ENCODE measurements around the gene ZMYND12. TPM values are rescaled to one million over a fixed set of nuclear protein-coding genes. Genes with fewer than 3 reads are reported as not detected.

Gene ZMYND12
- total RNA-seq, 2 donors from 2014 or later: 1.0 to 1.3 TPM

GRCh38 chr1:42476605-42477004, 20.8 kb upstream of the ZMYND12 start:
- WGBS, 2 donors: 87 to 91% methylated on average over 4 of the region's 4 CpGs
- no peak for TF ChIP-seq CTCF (IDR thresholded peaks at IDR 0.05)
- no peak for TF ChIP-seq POLR2A (IDR thresholded peaks at IDR 0.05)

GRCh38 chr1:42469727-42470126, 13.9 kb upstream of the ZMYND12 start:
- H3K27ac ChIP-seq: no peak overlapping the region
- no peak for TF ChIP-seq CTCF (IDR thresholded peaks at IDR 0.05)
- no peak for TF ChIP-seq POLR2A (IDR thresholded peaks at IDR 0.05)
- no peaks in the 10 kb centered on the region for H3K36me3 ChIP-seq (replicated peaks in 1 of 2; ENCODE audit: insufficient read depth in 1 of 2, low read depth in 2 of 2)
- H3K4me3 ChIP-seq: no peak overlapping the region
- WGBS, 2 donors: 87 to 94% methylated on average over 2 of the region's 2 CpGs
- no peak for DNase-seq
- ATAC-seq: no peak
- no peaks in the 10 kb centered on the region for H3K27me3 ChIP-seq
- peaks cover 3% of the 10 kb centered on the region for H3K4me1 ChIP-seq
- intact Hi-C loops (cut with DNase I): no loop called here
- no peaks in the 10 kb centered on the region for H3K9me3 ChIP-seq

More at GRCh38 chr1:42476605-42477004, 20.8 kb upstream of the ZMYND12 start:
- ATAC-seq (no peak), DNase-seq (no peak)
- H3K4me1 ChIP-seq: no peaks in the 10 kb centered on the region
- intact Hi-C loops (cut with DNase I): no loop called here
- H3K36me3 ChIP-seq (replicated peaks in 1 of 2; ENCODE audit: insufficient read depth in 1 of 2, low read depth in 2 of 2): no peaks in the 10 kb centered on the region
- no peaks in the 10 kb centered on the region for H3K27me3 ChIP-seq
- H3K9me3 ChIP-seq: no peaks in the 10 kb centered on the region
- no peak overlapping the region for H3K27ac ChIP-seq
- no peak overlapping the region for H3K4me3 ChIP-seq

GRCh38 chr1:42466030-42466429, 10.2 kb upstream of the ZMYND12 start:
- no peak for ATAC-seq
- H3K36me3 ChIP-seq (replicated peaks in 1 of 2; ENCODE audit: insufficient read depth in 1 of 2, low read depth in 2 of 2): no peaks in the 10 kb centered on the region
- no peaks in the 10 kb centered on the region for H3K9me3 ChIP-seq
- no peak overlapping the region for H3K4me3 ChIP-seq
- H3K27me3 ChIP-seq: no peaks in the 10 kb centered on the region
- 71 to 75% methylated on average over 2 of the region's 2 CpGs for WGBS, 2 donors
- peaks cover 23% of the 10 kb centered on the region for H3K4me1 ChIP-seq
- DNase-seq: no peak
- intact Hi-C loops (cut with DNase I): no loop called here
- H3K27ac ChIP-seq: no peak overlapping the region
- TF ChIP-seq POLR2A (IDR thresholded peaks at IDR 0.05) (no peak), CTCF (IDR thresholded peaks at IDR 0.05) (no peak)

GRCh38 chr1:42463921-42464320, 8.1 kb upstream of the ZMYND12 start:
- peak overlapping the region in 3 of 4 donors; percentile 22 to 83 (median 81) for H3K27ac ChIP-seq
- ATAC-seq: no peak

More at GRCh38 chr1:42463921-42464320, 8.1 kb upstream of the ZMYND12 start:
- no peaks in the 10 kb centered on the region for H3K9me3 ChIP-seq
- H3K4me3 ChIP-seq: peak overlapping the region in 1 of 2 donors; percentile 73
- no peak for TF ChIP-seq CTCF (IDR thresholded peaks at IDR 0.05)
- no peak for TF ChIP-seq POLR2A (IDR thresholded peaks at IDR 0.05)
- no peaks in the 10 kb centered on the region for H3K27me3 ChIP-seq
- 24 to 31% methylated on average over 3 of the region's 3 CpGs for WGBS, 2 donors
- intact Hi-C loops (cut with DNase I): no loop called here
- H3K36me3 ChIP-seq (replicated peaks in 1 of 2; ENCODE audit: insufficient read depth in 1 of 2, low read depth in 2 of 2): peaks cover 0 to 3% of the 10 kb centered on the region in 2 donors
- no peak for DNase-seq
- peaks cover 23% of the 10 kb centered on the region for H3K4me1 ChIP-seq

All from body of pancreas (tissue), 4 donors.